Measurements from ENCODE around the gene C10orf143.
"Not testable (repeated sequence)": the region's sequence is repeated elsewhere in the genome, so short reads cannot be mapped to it uniquely, and the experiment has no call there.

Gene C10orf143

DNA sequence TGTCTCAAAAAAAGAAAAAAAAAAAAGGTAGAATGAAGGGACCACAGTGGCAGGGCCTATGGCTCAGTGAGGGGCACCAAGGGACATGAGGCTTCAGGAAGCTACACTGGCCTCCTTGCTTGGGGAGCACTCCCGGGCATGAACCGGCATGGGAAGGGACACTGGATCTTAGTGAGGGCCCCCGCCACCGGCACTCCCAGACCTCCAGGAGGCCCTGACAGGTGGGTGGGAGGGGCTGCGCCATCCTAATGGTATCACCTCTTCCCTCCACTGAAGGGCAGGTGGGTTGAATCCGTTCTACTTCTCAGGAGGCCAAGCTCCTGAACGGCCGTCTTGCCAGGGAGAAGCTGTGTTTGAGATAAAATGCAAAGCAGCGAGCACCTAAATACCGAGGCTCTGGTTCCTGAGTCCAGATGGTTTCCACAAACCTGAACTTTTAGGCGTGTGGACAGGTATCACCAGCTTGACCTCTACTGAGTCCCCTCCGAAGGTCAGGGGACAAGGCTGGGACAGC, 69.8 kb downstream of the C10orf143 start:
- no peak overlapping the region for H3K4me3 ChIP-seq (ENCODE audit: low read length)
- no peak for DNase-seq (ENCODE audit: low read depth, low spot score)

DNA sequence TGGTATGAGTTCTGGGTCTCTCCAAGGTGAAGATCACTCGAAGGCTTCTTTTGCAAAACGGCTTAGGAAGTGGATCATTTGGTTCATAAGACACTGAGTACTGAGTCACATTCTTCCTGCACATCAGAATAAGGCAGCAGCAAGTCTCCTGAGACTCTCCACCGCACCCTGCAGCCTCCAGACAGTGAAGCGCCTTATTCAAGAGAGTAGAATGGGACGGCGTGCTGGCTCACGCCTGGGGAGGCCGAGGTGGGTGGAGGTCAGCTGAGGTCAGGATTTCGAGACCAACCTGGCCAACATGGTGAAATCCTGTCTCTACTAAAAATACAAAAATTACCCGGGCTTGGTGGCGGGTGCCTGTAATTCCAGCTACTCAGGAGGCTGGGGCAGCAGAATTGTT, 70.3 kb downstream of the C10orf143 start:
- no peak overlapping the region for H3K4me3 ChIP-seq (ENCODE audit: low read length)
- DNase-seq (ENCODE audit: low read depth, low spot score), result no peak

DNA sequence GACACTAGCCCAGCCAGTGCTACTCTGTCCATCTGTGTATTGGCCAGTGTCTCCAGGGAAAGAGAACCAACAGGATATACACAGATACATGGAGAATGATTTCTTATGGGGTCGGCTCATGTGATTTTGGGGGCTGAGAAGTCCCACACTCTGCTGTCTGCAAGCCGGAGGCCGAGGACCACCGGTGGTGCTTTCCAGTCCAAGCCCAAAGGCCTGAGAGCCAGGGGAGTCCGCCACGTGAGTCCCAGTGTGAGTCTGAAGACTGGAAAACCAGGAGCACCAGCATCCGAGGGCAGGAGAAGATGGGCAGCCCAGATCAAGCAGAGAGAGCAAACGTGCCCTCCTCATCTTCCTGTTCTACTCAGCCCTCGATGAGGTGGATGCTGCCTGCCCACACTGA, 71.5 kb downstream of the C10orf143 start:
- DNase-seq (ENCODE audit: low read depth, low spot score), result no peak
- no peak overlapping the region for H3K4me3 ChIP-seq (ENCODE audit: low read length)

DNA sequence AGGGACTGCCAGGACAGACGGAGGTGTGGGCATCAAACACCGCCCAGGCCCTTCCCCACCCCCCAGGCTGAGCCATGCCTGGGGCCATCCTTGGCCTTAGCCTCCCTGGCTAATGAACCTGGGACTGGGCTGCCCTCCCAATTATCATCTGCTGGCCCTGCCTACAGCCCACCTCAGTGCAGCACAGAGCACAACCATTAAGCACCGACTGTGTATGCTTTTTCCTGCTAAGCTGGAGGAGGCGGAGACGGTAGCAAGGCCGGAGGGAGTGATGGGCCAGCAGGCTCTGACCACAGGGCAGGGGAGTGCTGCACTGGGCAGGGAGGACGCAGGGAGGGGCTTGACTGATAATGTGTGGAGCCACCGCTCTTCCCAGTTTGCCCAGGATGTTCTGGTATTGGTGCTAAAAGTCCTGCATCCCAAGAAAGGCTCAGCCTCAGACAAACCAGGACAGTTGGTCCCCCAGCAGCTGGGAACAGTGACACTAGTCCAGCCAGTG, 72.0 kb downstream of the C10orf143 start:
- no peak for DNase-seq (ENCODE audit: low read depth, low spot score)
- H3K4me3 ChIP-seq (ENCODE audit: low read length), result no peak overlapping the region

DNA sequence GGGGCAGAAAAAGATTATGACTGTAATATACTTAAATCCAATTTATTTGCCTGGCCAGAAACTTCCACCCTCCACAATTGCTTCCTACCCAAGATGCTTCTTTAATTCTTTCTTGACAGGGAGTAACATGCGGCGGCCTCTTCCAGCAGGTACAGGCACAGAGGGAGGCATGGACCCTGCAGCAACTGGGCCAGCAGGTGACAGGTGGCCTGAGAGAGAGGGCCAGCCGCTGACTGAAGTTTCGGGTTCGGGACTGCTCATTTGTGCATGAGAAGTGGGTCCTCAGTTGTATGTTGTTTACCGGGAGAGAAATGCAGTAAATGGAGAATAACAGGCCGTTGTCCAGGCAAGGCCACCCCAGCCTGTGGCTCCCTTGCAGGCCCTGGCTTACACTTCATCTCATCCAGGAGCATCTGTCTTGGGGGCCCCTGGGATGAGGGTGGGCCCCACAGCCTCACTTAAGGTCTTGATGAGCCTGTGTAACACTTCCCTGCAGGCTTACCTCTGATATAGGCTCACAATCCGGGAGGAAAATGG, 72.5 kb downstream of the C10orf143 start:
- no peak overlapping the region for H3K4me3 ChIP-seq (ENCODE audit: low read length)
- DNase-seq (ENCODE audit: low read depth, low spot score), result no peak

DNA sequence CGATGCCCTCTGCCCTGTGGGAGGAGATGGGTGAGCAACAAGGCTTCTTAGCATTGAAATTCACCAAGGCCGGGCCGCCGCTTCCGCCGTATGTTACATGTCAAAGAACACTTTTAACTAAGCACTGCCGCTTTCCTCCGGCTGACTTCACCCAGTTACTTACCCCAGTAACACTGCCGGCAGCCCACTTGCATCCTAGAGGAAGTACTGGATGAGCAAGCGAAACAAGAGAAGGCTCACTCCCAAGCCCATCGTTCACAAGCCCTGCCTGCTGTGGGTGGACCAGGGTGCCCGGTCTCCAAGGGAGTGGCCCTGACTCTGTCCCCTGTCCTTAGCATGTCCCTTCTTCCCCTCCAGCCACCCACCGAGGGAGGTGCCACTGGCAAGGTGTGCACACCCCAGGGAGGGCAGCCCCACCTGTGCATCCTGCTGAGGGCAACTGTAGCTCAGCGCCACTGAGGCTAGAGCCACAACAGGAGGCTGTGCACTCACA, 73.4 kb downstream of the C10orf143 start:
- DNase-seq (ENCODE audit: low read depth, low spot score), result no peak
- no peak overlapping the region for H3K4me3 ChIP-seq (ENCODE audit: low read length)

DNA sequence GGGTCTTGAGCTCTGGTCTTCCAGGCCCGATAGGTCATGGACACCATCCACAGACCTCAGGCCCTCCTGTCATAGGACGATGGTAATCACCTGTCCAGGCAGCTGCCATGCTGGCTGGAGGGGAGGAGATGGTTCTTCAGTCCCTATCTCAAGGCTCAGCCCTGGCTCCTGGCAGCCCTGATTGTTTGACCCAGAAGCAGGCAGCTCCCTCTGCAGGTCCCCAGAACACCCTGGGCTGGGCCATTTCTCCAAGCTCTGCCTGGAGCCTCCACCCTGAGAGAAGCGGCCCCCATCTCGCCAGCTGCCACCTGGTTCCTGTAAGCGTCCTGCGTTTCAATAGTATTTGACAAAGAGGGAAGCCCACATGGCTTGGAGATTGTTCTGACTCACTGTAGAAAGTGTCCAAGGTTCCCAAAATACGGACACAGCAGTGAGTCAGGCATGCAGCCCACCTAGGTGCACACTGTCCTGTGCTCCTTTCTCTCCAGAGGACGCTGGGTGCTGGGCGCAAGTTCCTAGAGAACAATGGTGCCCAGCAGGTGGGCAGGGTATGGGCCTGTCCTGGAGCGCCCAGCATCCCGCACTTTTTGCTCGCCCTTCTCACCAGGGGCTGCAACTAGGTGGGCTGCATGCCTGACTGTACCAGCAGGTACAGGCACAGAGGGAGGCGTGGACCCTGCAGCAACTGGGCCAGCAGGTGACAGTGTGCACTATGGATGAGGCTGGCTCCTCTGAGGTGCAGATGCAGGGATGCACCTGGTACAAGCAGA, 74.1 kb downstream of the C10orf143 start:
- H3K4me3 ChIP-seq (ENCODE audit: low read length), result no peak overlapping the region

DNA sequence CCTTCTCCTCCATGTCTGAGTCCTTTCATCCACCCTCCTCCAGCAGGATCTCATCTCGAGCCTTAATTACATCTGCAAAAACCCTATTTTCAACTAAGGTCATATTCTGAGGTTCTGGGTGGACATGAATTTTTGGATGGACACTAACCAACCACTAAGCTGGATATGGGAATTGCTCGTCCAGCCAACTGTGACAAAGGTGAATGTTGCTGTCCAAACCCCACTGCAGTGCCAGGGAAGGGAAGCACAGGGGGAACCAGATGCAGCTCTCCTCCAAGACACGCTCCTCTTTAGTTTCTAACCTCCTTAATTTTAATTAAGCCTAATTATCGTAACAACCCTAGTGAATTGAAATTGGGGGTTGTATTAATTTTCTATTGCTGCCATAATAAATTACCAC, 81.4 kb downstream of the C10orf143 start:
- H3K4me3 ChIP-seq (ENCODE audit: low read length), result no peak overlapping the region
- DNase-seq (ENCODE audit: low read depth, low spot score), result no peak

More for the DNA sequence above, 74.1 kb downstream of the C10orf143 start:
- no peak for DNase-seq (ENCODE audit: low read depth, low spot score)

DNA sequence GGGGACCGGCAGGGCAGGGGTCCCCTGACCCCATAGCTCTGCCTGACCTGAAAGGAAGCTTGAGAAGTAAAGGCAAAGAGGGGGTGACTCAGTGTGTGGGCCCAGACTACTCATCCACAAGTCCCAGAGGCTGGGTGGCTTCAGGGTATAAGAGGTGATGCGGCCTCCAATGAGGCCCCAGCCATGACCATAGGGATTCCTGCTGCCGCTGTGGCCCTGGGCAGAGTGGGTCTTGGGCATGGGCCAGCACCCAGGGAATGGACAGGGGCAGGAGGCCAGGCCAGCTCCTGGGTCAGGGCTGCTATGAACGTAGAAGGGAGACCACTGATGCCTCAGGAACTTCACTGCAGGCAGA, 82.2 kb downstream of the C10orf143 start:
- no peak overlapping the region for H3K4me3 ChIP-seq (ENCODE audit: low read length)
- DNase-seq (ENCODE audit: low read depth, low spot score), result no peak

DNA sequence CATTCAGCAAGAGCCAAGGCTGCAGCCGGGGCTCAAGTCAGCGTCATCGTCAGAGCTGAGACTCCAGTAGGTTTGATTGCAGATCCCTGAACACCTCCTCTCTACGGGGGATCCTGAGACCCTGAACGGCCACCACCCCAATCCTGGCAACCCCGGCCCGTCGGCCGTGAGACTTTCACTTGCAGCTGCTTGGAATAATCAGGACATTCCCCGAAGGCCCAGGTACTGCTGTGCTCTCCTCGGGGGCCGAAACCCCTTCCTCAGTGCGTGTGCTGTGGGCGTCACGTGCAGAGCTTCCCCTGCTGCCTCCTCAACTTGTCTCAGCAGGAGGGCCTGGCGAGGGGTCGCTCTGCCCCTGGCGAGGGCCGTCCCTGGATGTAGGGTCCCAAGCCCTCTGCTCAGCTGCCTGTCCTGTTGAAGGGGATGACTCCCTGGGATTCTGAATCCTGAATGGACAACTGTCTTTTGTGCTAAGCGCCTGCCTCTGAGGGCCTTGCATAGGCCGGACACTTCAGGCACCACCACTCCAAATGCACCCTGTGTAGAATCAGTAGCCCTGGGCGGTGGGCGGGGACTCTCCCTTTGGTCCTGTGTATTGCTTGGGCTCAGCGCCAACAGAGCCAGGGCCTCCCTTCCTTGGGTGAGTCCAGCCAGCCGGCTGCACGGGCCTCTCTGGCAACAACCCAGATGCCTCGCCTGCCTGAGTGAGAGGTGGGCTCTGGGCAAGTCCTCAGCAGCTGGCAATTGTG, 82.7 kb downstream of the C10orf143 start:
- DNase-seq (ENCODE audit: low read depth, low spot score), result no peak
- H3K4me3 ChIP-seq (ENCODE audit: low read length), result no peak overlapping the region

DNA sequence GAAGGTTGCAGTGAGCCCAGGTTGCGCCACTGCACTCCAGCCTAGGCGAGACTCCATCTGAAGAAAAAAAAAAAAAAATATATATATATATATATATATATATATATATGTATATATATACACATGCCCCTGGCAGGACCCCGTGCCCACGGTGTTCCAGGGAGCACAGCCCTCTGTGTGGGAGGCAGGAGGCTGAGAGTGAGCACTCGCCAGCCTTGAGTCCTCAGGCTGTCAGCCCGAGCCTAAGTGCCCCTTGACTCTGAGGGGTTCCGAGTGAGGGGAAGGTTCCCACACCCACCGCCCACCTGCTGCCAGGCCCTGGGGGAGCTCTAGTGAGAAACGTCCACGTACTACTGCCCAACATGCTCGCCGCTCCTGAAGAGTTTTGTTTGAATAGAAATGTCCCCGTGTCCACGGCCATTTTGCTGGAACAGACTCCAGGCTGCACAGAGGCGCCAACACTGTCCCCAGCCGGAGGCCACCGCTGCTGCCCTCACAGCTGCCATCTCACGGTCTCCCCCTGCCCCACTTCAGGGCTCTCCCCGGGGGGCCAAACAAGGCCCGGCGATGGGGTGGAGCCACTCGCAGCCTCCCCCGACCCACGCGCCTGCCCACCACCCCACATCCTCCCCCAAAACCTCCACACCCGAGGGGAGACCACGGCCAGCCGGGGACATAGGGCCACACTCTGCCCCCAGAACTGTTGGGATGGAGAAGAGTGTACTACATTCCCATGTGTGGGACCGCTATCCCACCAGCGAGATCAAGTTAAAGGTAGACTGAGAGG, 83.8 kb downstream of the C10orf143 start:
- H3K4me3 ChIP-seq (ENCODE audit: low read length), result no peak overlapping the region
- no peak for DNase-seq (ENCODE audit: low read depth, low spot score)

DNA sequence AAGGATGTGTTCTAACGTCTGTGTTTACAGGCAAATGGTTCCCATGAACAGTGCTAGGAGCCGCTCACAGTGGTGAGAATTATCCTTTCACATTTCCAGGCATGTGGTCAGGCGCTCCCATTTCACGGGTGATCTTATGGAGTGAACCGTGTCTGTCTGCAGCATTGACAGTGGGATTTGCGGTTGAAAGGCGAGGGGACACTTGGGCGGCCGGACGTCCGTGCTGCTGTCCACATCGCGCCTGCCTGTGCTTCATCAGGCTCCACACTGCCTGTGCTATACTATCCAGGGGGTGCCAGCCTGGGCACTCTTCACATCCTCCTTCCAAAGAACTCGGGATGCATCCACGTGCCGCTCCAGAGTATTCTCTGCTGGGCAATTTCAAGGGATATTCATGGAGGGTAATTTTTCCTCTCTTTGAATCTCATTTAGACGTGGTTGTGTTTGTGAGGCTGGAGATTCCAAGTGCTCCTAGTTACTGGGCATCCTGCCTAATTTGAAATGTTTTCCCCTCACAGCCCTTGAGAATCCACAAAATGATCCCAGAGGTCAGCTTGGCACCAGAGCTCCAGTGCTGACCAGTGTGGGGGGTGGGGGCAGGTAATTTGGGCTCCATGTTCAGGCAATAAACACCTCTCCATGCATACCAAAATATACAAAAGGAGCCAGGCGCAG, 84.7 kb downstream of the C10orf143 start:
- DNase-seq (ENCODE audit: low read depth, low spot score), result no peak
- no peak overlapping the region for H3K4me3 ChIP-seq (ENCODE audit: low read length)

DNA sequence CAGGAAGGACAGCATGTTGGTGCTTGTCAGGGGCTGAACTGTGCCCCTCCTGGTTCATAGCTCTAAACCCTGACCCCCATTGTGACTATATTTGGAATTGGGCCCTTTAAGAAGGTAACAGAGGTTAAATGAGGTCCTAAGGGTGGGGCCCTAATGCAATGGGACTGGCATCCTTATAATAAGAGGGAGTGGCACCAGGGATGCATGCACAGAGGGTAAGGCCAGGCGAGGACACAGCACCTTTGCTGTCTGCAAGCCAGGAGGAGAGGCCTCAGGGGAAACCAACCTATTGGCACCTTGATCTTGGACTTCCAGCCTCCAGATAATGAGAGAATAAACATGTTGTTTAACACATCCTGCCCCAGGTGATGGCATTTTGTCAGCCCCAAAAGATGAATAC, 85.3 kb downstream of the C10orf143 start:
- no peak for DNase-seq (ENCODE audit: low read depth, low spot score)
- no peak overlapping the region for H3K4me3 ChIP-seq (ENCODE audit: low read length)

DNA sequence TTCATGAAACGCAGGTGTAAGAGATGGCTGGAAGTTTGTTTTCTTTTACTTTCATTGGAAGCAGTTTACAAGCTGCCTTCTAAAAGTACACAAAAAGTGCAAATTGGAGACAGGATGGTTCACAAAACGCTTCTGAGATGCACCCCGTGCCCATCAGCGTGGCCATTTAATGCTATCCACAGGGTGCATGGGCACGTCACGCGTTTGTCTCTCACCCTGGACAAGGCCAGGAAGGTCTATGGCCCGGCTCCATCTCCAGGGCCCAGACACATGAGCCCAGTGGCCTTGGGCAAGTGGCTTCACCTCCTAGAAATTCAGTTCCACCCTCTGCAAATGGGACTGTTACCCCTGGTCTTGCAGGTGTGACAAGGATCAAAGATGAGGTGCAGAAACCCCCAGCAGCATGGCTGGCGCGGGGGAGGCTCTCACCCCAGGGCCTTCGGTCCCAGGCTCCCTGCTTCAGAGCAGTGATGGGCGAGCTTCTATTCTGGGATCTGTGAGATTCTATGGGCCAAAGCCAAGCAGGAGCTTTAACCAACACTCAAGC, 85.8 kb downstream of the C10orf143 start:
- no peak overlapping the region for H3K4me3 ChIP-seq (ENCODE audit: low read length)
- DNase-seq (ENCODE audit: low read depth, low spot score), result no peak

DNA sequence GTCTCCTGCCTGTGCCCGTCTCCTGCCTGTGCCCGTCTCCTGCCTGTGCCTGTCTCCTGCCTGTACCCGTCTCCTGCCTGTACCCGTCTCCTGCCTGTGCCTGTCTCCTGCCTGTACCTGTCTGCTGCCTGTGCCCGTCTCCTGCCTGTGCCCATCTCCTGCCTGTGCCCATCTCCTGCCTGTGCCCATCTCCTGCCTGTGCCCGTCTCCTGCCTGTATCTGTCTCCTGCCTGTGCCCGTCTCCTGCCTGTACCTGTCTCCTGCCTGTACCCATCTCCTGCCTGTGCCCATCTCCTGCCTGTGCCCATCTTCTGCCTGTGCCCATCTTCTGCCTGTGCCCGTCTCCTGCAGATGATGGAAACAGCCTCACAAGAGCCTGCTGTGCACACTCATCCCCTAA, 86.3 kb downstream of the C10orf143 start:
- H3K4me3 ChIP-seq (ENCODE audit: low read length); DNase-seq (ENCODE audit: low read depth, low spot score): not testable (repeated sequence)

DNA sequence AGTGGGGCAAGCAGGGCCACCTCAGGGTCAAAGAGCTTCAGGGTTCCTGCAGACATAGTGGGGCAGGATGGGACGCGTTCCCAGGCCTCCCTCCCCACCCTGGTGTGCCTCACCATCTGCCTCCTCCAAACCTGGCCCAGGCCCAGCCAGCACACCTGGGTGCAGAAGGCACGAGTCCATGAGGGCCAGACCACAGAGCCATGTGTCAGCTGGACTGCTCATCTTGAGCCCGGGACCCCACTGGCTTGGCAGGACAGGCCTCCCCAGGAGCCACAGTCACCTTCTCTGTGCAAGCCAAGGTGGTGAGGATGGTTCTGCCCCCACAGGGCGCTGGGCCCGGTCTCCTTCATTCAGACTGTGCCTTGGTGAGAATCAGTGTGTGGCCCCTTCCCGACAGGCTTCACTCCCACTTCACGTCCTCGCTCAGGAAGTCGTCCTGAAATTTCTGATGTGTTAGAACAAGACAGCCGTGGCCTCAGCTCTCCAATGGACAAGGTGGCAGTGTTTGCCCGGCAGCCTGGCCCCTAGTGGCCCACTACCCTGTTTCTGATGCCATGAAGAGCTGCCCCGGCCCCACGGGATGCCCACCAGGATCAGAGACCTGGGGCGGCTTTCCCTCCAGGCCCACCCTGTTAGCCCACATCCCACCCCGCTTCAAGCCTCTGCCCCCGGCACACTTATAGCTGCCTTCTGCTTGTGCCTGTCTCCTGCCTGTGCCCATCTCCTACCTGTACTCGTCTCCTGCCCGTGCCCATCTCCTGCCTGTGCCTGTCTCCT, 87.0 kb downstream of the C10orf143 start:
- H3K4me3 ChIP-seq (ENCODE audit: low read length), result no peak overlapping the region
- no peak for DNase-seq (ENCODE audit: low read depth, low spot score)

DNA sequence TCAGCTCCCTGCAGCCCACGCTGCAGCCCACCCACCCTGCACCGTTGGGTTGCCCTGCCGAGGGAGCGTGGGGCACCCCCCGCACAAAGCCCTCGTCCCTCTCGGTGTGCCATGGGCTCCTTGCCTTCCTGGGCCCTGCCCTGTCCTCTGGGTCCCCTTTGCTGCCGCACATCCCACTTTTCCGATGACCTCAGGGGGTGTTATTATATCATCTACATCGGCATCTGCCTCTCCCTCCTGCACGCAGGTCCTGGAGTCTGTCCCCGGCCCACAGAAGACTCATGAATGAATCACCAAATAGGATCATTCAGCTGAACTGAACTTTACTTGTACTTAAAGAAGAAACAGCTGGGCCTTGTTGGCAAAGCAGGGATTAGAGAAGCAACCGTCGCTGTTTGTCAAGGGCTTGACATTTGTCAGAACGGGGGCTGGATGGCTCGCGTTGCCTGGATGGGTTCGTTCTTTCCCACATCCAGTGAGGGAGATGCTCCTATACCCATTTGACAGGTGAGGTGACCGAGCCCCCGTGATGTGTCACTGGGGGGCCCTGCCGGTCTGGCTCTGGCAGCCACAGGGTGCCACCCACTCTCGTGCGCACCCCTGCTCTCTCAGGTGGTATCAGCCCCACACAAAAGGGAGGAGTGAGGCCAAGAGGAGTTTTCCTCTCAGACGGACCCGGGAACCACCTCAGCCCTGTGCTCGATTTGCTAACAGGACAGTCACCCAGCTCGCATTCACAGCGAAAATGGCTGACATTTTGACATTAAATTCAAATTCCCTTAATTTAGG, 87.9 kb downstream of the C10orf143 start:
- DNase-seq (ENCODE audit: low read depth, low spot score), result no peak
- H3K4me3 ChIP-seq (ENCODE audit: low read length), result no peak overlapping the region
